Measurements from ENCODE around the gene RAB22A. TPM values are rescaled to one million over a fixed set of nuclear protein-coding genes. Genes with fewer than 3 reads are reported as not detected.

The RAB22A gene
- total and polyA plus RNA-seq, 2 donors (not counting 3 experiments of a cell fraction or from before 2014, with no cell fraction given), result 8.6 to 16.3 TPM

- intact Hi-C loops (cut with micrococcal nuclease) (no loop called here), dilution Hi-C loops (cut with MboI; ENCODE audit: extremely low pct_ligation_motif_present, low sequenced_read_pairs) (no loop called here)
- no peak for DNase-seq (ENCODE audit: low read depth, low spot score)
- POLR2A ChIA-PET, result no interaction called here
- no peak overlapping the region for H3K9ac ChIP-seq (replicated peaks; ENCODE audit: extremely low read depth, insufficient read depth, low read length)
- no peaks in the 10 kb centered on the region for H3K4me1 ChIP-seq (ENCODE audit: control insufficient read depth, extremely low read depth, insufficient read depth, low read length)
- H2AFZ ChIP-seq (ENCODE audit: low read depth, low read length), result no peak overlapping the region
- H3K9me1 ChIP-seq (replicated peaks; ENCODE audit: control insufficient read depth, extremely low read depth, insufficient read depth, low read length), result no peaks in the 10 kb centered on the region
- H3K27ac ChIP-seq (ENCODE audit: insufficient read depth, low read depth, low read length), result no peak overlapping the region
- TF ChIP-seq MYC (IDR thresholded peaks at IDR 0.05; ENCODE audit: low read depth, low read length), result no peak
- TF ChIP-seq EZH2 (IDR thresholded peaks at IDR 0.05; ENCODE audit: borderline replicate concordance, low read depth, low read length, severe bottlenecking), result no peak
- TF ChIP-seq CTCF (IDR thresholded peaks at IDR 0.05; ENCODE audit: extremely low read depth in 1 of 2, insufficient read depth in 1 of 2, low read depth in 1 of 2, low read length in 2 of 2), result no peak
- TF ChIP-seq POLR2AphosphoS5 (IDR thresholded peaks at IDR 0.05; ENCODE audit: insufficient read depth, low read depth, low read length), result no peak
- TF ChIP-seq MAX (IDR thresholded peaks at IDR 0.05; ENCODE audit: insufficient read depth, insufficient read length), result no peak
- no peak for TF ChIP-seq GATA2 (IDR thresholded peaks at IDR 0.05; ENCODE audit: insufficient read depth, insufficient read length, low read depth, low read length)
- no peak for TF ChIP-seq POLR2A (IDR thresholded peaks at IDR 0.05; ENCODE audit: low read depth, low read length)
- TF ChIP-seq FOS (IDR thresholded peaks at IDR 0.05; ENCODE audit: borderline replicate concordance, insufficient read depth, low read length), result no peak
- no peak for TF ChIP-seq JUN (IDR thresholded peaks at IDR 0.05; ENCODE audit: borderline replicate concordance, insufficient read depth, insufficient read length, low read depth)
- CTCF ChIA-PET, result no interaction called here
- no peaks in the 10 kb centered on the region for H3K27me3 ChIP-seq (ENCODE audit: control insufficient read depth in 2 of 2, insufficient read depth in 2 of 2, low read length in 2 of 2)
- no peak overlapping the region for H3K4me3 ChIP-seq (replicated peaks in 1 of 3; ENCODE audit: insufficient read depth in 1 of 3, low read depth in 1 of 3, low read length in 3 of 3)
- no peaks in the 10 kb centered on the region for H3K9me3 ChIP-seq (replicated peaks; ENCODE audit: control insufficient read depth, insufficient read depth, low read length)
- FAIRE-seq, result no peak
- BruUV-seq (replicated peaks), result no TSS peak
- no peaks in the 10 kb centered on the region for H3K36me3 ChIP-seq (ENCODE audit: control insufficient read depth in 2 of 2, extremely low read depth in 1 of 2, insufficient read depth in 2 of 2, low read length in 2 of 2)
- H3K4me2 ChIP-seq (ENCODE audit: insufficient read depth, low read length), result no peak overlapping the region
- no peaks in the 10 kb centered on the region for H4K20me1 ChIP-seq (replicated peaks; ENCODE audit: control insufficient read depth, extremely low read depth, insufficient read depth, low read length)
- H3K79me2 ChIP-seq (ENCODE audit: control insufficient read depth, insufficient read depth, low read length), result no peaks in the 10 kb centered on the region
Measured at GRCh38 chr20:58382096-58382495, 72.6 kb downstream of the RAB22A start.
